ENCODE measurements around the gene RASA3. TPM values are rescaled to one million over a fixed set of nuclear protein-coding genes. Genes with fewer than 3 reads are reported as not detected.

RASA3 gene
- total and polyA plus RNA-seq, 2 donors (not counting 3 experiments of a cell fraction or from before 2014, with no cell fraction given), result 26.5 to 53.8 TPM

DNA sequence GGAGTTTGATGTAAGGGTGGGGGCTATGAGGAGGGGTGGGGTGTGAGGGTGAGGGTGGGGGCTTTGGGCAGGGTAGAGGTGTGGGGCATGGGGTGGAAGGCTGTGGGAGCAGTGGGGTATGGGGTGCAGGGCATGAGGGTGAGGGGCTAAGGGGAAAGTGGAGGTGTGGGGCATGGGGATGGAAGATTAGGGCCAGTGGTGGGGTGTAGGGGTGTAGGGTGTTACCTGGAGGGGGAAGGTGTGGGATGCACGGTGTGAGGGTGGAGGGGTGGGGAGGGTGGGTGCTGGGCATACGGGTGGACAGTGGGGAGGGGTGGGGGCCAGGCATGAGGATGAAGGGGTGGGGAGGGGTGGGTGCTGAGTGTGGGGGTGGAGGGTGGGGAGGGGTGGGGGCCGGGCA, 22.9 kb upstream of the RASA3 start:
- H3K9ac ChIP-seq (replicated peaks; ENCODE audit: extremely low read depth, insufficient read depth, low read length), result no peak overlapping the region
- H3K36me3 ChIP-seq (ENCODE audit: control insufficient read depth in 2 of 2, extremely low read depth in 1 of 2, insufficient read depth in 2 of 2, low read length in 2 of 2), result no peaks in the 10 kb centered on the region
- no peak overlapping the region for H3K4me3 ChIP-seq (replicated peaks in 1 of 3; ENCODE audit: insufficient read depth in 1 of 3, low read depth in 1 of 3, low read length in 3 of 3)
- H3K79me2 ChIP-seq (ENCODE audit: control insufficient read depth, insufficient read depth, low read length), result no peaks in the 10 kb centered on the region
- dilution Hi-C loops (cut with MboI; ENCODE audit: extremely low pct_ligation_motif_present, low sequenced_read_pairs), result no loop called here
- H3K9me1 ChIP-seq (replicated peaks; ENCODE audit: control insufficient read depth, extremely low read depth, insufficient read depth, low read length), result no peaks in the 10 kb centered on the region
- H3K9me3 ChIP-seq (replicated peaks; ENCODE audit: control insufficient read depth, insufficient read depth, low read length), result no peaks in the 10 kb centered on the region
- H2AFZ ChIP-seq (ENCODE audit: low read depth, low read length), result no peak overlapping the region
- no TSS peak for BruUV-seq (replicated peaks)
- no peak for DNase-seq (ENCODE audit: low read depth, low spot score)
- H3K4me1 ChIP-seq (ENCODE audit: control insufficient read depth, extremely low read depth, insufficient read depth, low read length), result peaks cover 5% of the 10 kb centered on the region
- intact Hi-C loops (cut with micrococcal nuclease), result no loop called here
- FAIRE-seq, result no peak
- H3K4me2 ChIP-seq (ENCODE audit: insufficient read depth, low read length), result no peak overlapping the region
- POLR2A ChIA-PET, result no interaction called here
- H3K27ac ChIP-seq (ENCODE audit: insufficient read depth, low read depth, low read length), result no peak overlapping the region
- CTCF ChIA-PET, result no interaction called here
- peaks cover 0 to 3% of the 10 kb centered on the region in 2 experiments for H3K27me3 ChIP-seq (ENCODE audit: control insufficient read depth in 2 of 2, insufficient read depth in 2 of 2, low read length in 2 of 2)
- no peak for TF ChIP-seq GATA2 (IDR thresholded peaks at IDR 0.05; ENCODE audit: insufficient read depth, insufficient read length, low read depth, low read length)
- TF ChIP-seq CTCF (IDR thresholded peaks at IDR 0.05; ENCODE audit: extremely low read depth in 1 of 2, insufficient read depth in 1 of 2, low read depth in 1 of 2, low read length in 2 of 2), result no peak
- TF ChIP-seq FOS (IDR thresholded peaks at IDR 0.05; ENCODE audit: borderline replicate concordance, insufficient read depth, low read length), result no peak
- no peak for TF ChIP-seq JUN (IDR thresholded peaks at IDR 0.05; ENCODE audit: borderline replicate concordance, insufficient read depth, insufficient read length, low read depth)
- no peaks in the 10 kb centered on the region for H4K20me1 ChIP-seq (replicated peaks; ENCODE audit: control insufficient read depth, extremely low read depth, insufficient read depth, low read length)

DNA sequence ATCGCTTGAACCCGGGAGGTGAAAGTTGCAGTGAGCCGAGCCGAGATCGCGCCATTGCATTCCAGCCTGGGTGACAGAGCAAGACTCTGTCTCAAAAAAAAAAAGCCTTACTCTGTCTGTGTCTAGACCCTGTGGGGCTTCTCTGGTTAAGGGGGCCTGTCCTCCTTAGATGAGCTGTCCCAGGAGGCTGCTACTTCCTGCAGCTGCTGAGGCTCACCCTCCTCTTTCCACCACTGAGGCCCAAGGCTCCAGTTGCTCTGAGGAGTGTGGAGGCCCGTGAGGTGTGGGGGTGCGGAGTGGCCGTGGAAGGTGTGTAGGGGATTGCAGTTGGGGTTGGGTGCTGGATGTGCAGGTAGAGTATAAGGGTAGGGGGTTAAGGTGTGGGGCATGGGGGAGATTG, 22.1 kb upstream of the RASA3 start:
- no peak overlapping the region for H3K4me3 ChIP-seq (replicated peaks in 1 of 3; ENCODE audit: insufficient read depth in 1 of 3, low read depth in 1 of 3, low read length in 3 of 3)
- H3K9ac ChIP-seq (replicated peaks; ENCODE audit: extremely low read depth, insufficient read depth, low read length), result no peak overlapping the region
- no peaks in the 10 kb centered on the region for H3K9me3 ChIP-seq (replicated peaks; ENCODE audit: control insufficient read depth, insufficient read depth, low read length)
- H3K79me2 ChIP-seq (ENCODE audit: control insufficient read depth, insufficient read depth, low read length), result no peaks in the 10 kb centered on the region
- no peaks in the 10 kb centered on the region for H3K4me1 ChIP-seq (ENCODE audit: control insufficient read depth, extremely low read depth, insufficient read depth, low read length)
- dilution Hi-C loops (cut with MboI; ENCODE audit: extremely low pct_ligation_motif_present, low sequenced_read_pairs) (no loop called here), intact Hi-C loops (cut with micrococcal nuclease) (no loop called here)
- DNase-seq (ENCODE audit: low read depth, low spot score) (no peak), FAIRE-seq (no peak)
- H3K27ac ChIP-seq (ENCODE audit: insufficient read depth, low read depth, low read length), result no peak overlapping the region
- ChIA-PET POLR2A (no interaction called here), CTCF (no interaction called here)
- H3K4me2 ChIP-seq (ENCODE audit: insufficient read depth, low read length), result no peak overlapping the region
- no peak overlapping the region for H2AFZ ChIP-seq (ENCODE audit: low read depth, low read length)
- no peaks in the 10 kb centered on the region for H3K9me1 ChIP-seq (replicated peaks; ENCODE audit: control insufficient read depth, extremely low read depth, insufficient read depth, low read length)
- no peaks in the 10 kb centered on the region for H4K20me1 ChIP-seq (replicated peaks; ENCODE audit: control insufficient read depth, extremely low read depth, insufficient read depth, low read length)
- H3K27me3 ChIP-seq (ENCODE audit: control insufficient read depth in 2 of 2, insufficient read depth in 2 of 2, low read length in 2 of 2), result peaks cover 0 to 3% of the 10 kb centered on the region in 2 experiments
- no peak for TF ChIP-seq EZH2 (IDR thresholded peaks at IDR 0.05; ENCODE audit: borderline replicate concordance, low read depth, low read length, severe bottlenecking)
- TF ChIP-seq MYC (IDR thresholded peaks at IDR 0.05; ENCODE audit: low read depth, low read length), result no peak
- no TSS peak for BruUV-seq (replicated peaks)
- no peaks in the 10 kb centered on the region for H3K36me3 ChIP-seq (ENCODE audit: control insufficient read depth in 2 of 2, extremely low read depth in 1 of 2, insufficient read depth in 2 of 2, low read length in 2 of 2)

Measured in endothelial cell of umbilical vein (primary cell).